Stimulated activated CD8-positive, alpha-beta memory T cell treated with anti-CD3 and anti-CD28 coated beads, Interleukin-12 subunit alpha, Interleukin-12 subunit beta, amount 100 ng/mL, for 24 hours (primary cell): ENCODE results near the gene WNT4.

Experiments
- DNase-seq: peaks from one replicate; pipeline ENCODE4 v3.0.0-alpha.2; 2020; ENCODE audit errors: extremely low read depth

WNT4 gene

GRCh38 chr1:22075718-22076117 lies 67.2 kb downstream of the WNT4 start:
- no peak for DNase-seq

DNA sequence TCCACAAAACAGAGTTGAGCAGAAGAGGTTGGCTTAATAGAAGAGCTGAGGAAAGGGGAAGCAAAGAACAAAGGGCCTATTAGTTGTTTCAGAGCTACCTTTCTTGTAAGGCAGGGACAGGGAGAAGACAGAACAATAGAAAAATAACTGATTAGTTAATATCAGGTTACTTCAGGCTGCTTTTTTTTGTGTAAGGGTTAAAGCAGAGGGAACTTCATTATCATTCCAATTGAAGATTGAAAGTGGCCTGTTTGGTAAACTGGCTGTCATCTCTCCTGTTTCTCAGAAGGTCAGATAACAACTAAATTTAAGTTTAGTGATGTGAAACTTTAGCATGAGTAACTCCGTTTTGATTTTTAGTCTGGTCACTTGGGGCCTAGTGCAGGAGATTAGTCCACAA lies 68.1 kb downstream of the WNT4 start:
- no peak for DNase-seq

- DNase-seq: no peak
Measured at GRCh38 chr1:22071511-22071910, 71.4 kb downstream of the WNT4 start.
